Brain microvascular endothelial cell (primary cell): ENCODE results near the gene MRPL51.
"Not testable (repeated sequence)": the region's sequence is repeated elsewhere in the genome, so short reads cannot be mapped to it uniquely, and the experiment has no call there.

ENCODE experiments used
- DNase-seq: peaks from one replicate; pipeline ENCODE4 v3.0.0-alpha.2; 2020
- H3K27ac ChIP-seq: fragments of 250-450 bp; sonication (Bioruptor Pico); 2 replicates; pipeline ENCODE4 v1.5.1; 2020; ENCODE audit warnings: mild to moderate bottlenecking, moderate library complexity
- H3K27me3 ChIP-seq: fragments of 250-450 bp; sonication (Bioruptor Pico); replicated peaks from 2 replicates; pipeline ENCODE4 v1.5.1; 2020; ENCODE audit warnings: mild to moderate bottlenecking
- H3K36me3 ChIP-seq: fragments of 250-450 bp; sonication (Bioruptor Pico); replicated peaks from 2 replicates; pipeline ENCODE4 v1.5.1; 2020; ENCODE audit warnings: mild to moderate bottlenecking
- H3K4me3 ChIP-seq: 2 replicates; pipeline ENCODE4 v1.5.1; 2011; ENCODE audit warnings: low read depth, mild to moderate bottlenecking, control low read depth, low read length, moderate library complexity
- CTCF ChIP-seq: IDR thresholded peaks from 2 replicates; pipeline ENCODE4 v1.5.1; 2011; ENCODE audit warnings: low read depth, mild to moderate bottlenecking, moderate library complexity, low read length, control low read depth, inconsistent platforms; ENCODE audit errors: missing control alignments
- in situ Hi-C: cut with HindIII; loops from 2 replicates; pipeline ENCODE4 v1.10.0; 2017; ENCODE audit warnings: low sequenced_read_pairs, low pct_ligation_motif_present

The MRPL51 gene

GRCh38 chr12:6539314-6539682 lies 46.2 kb upstream of the MRPL51 start:
- Histone ChIP-seq H3K4me3 (no peak overlapping the region), H3K27me3 (no peaks in the 10 kb centered on the region), H3K36me3 (peaks cover 45% of the 10 kb centered on the region), H3K27ac (no peak overlapping the region)
- TF ChIP-seq CTCF: no peak
- in situ Hi-C loops: no loop called here
- no peak for DNase-seq

- in situ Hi-C loops: no loop called here
- no peak for TF ChIP-seq CTCF
- no peaks in the 10 kb centered on the region for H3K27me3 ChIP-seq
- peaks cover 44% of the 10 kb centered on the region for H3K36me3 ChIP-seq
- no peak for DNase-seq
- H3K27ac ChIP-seq: no peak overlapping the region
- no peak overlapping the region for H3K4me3 ChIP-seq
These were observed 45.6 kb upstream of the MRPL51 start for GRCh38 chr12:6538420-6539313.

GRCh38 chr12:6537580-6538419 lies 44.7 kb upstream of the MRPL51 start:
- peak overlapping the region; percentile 99 for H3K4me3 ChIP-seq
- in situ Hi-C loops, H3K27me3 ChIP-seq, H3K27ac ChIP-seq: not testable (repeated sequence)
- peak; percentile 78 for DNase-seq
- peaks cover 44% of the 10 kb centered on the region for H3K36me3 ChIP-seq
- TF ChIP-seq CTCF: peak; percentile 81

GRCh38 chr12:6536894-6537579 lies 44.0 kb upstream of the MRPL51 start:
- in situ Hi-C loops: no loop called here
- TF ChIP-seq CTCF: no peak
- Histone ChIP-seq H3K27ac (no peak overlapping the region), H3K27me3 (no peaks in the 10 kb centered on the region), H3K4me3 (peak overlapping the region; percentile 99), H3K36me3 (peaks cover 44% of the 10 kb centered on the region)
- no peak for DNase-seq

GRCh38 chr12:6535960-6536847 lies 43.1 kb upstream of the MRPL51 start:
- no peak for TF ChIP-seq CTCF
- Histone ChIP-seq H3K4me3 (peak overlapping the region; percentile 99), H3K27me3 (no peaks in the 10 kb centered on the region), H3K27ac (peak overlapping the region; percentile 92), H3K36me3 (peaks cover 42% of the 10 kb centered on the region)
- DNase-seq: no peak
- in situ Hi-C loops: no loop called here
